Central memory CD8-positive, alpha-beta T cell (primary cell): ENCODE data around the gene SET.
"Not testable (repeated sequence)": the region's sequence is repeated elsewhere in the genome, so short reads cannot be mapped to it uniquely, and the experiment has no call there.

Source experiments
- ATAC-seq: fragments of 150-1000 bp; cut with Tn5 transposase; replicated peaks from 2 replicates; pipeline ENCODE4 v1.10.0; 2022; ENCODE audit warnings: mild to moderate bottlenecking, moderate FRiP score, moderate number of reproducible peaks; ENCODE audit not compliant: poor library complexity, severe bottlenecking; ENCODE audit errors: extremely low read depth
- DNase-seq, 2 donors: peaks; one replicate each; pipeline ENCODE4 v3.0.0; 2021; ENCODE audit warnings: low spot score in 2 of 2
- H3K27ac Mint-ChIP-seq: one replicate; pipeline ENCODE4 v1.8.0; 2022; ENCODE audit warnings: low read depth, mild to moderate bottlenecking, moderate library complexity, mixed read lengths
- H3K27me3 Mint-ChIP-seq: one replicate; pipeline ENCODE4 v1.8.0; 2022; ENCODE audit warnings: mixed read lengths
- H3K36me3 Mint-ChIP-seq: one replicate; pipeline ENCODE4 v1.8.0; 2022; ENCODE audit warnings: mild to moderate bottlenecking, moderate library complexity, mixed read lengths; ENCODE audit not compliant: insufficient read depth
- H3K4me1 Mint-ChIP-seq: one replicate; pipeline ENCODE4 v1.8.0; 2022; ENCODE audit warnings: mixed read lengths
- H3K4me3 Mint-ChIP-seq: one replicate; pipeline ENCODE4 v1.8.0; 2022; ENCODE audit warnings: mild to moderate bottlenecking, moderate library complexity, mixed read lengths
- H3K9me3 Mint-ChIP-seq: one replicate; pipeline ENCODE4 v1.8.0; 2022; ENCODE audit warnings: mixed read lengths

SET gene, protein sequence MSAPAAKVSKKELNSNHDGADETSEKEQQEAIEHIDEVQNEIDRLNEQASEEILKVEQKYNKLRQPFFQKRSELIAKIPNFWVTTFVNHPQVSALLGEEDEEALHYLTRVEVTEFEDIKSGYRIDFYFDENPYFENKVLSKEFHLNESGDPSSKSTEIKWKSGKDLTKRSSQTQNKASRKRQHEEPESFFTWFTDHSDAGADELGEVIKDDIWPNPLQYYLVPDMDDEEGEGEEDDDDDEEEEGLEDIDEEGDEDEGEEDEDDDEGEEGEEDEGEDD

DNA sequence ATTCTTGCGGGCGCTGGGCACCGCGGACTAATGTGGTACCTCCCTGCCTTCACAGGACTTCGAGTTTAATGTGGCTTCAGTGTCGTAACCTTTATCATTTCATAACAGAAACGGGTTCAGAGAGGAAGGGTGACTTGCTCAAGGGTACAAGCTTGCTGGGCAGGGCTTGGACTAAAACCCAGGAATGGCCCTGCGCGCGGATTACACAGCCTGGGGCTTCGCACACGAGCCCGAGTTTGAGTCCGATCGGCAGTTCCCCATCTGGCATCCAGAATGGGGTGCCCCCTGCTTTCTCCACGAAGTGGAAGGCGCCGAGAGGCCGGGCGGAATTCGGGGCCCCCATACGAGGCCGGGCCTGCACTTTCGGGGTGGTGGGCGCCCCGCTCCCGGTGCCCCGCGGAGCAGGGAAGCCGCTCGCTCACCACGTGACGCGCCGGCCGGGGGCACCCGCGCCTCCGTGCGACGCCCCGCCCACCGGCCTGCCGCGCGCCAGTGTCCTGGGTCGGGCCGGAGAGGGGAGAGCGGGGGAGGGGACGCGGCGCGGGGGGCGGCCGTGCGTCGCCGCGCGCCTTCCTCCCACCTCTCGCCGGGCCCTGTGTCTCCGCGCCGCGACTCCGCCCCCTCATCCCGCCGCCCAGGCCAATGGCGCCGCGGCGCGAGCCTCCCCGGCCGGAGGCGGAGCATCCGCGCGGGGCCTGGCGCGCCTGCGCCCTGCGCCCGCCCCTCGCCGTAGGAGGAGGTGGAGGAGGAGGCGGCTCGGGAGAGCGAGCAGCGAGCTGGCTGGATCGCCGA is at the start of gene SET:
Gene SET (plus strand): TSS at position 722 of the 792 bp plus-strand sequence. CDS start 361 bp downstream, outside the sequence.
- peak; percentile 76 to 89 for DNase-seq
- Mint-ChIP-seq H3K27ac (peak within 1 kb of the TSS; percentile 89), H3K4me3 (peak within 1 kb of the TSS; percentile 90), H3K4me1 (peaks cover 58% of the 10 kb centered on the region), H3K27me3 (no peaks in the 10 kb centered on the region), H3K36me3 (peaks cover 40% of the 10 kb centered on the region), H3K9me3 (no peaks in the 10 kb centered on the region)
- peak; percentile 76 for ATAC-seq

DNA sequence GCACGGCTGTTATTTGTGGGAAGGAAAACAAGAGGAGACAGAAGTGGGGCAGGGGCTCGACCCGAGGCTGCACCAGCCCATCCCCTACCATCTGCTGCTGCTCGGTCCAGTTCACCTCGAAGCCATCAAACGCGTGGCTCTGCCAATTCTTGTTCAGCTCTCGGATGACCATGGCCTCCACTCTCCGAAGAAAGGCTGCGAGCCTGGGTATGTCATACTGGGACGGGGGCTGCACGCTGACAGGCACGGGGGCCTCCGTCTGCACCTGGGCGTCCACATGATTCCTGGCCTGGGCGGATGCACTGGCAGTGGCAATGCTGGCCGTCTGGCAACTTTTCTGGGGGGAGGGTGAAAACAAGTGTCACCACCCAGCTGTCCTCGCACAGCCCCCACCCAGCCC is 48.4 kb upstream of the SET start:
- Mint-ChIP-seq H3K27ac (no peak overlapping the region), H3K36me3 (peaks cover 1% of the 10 kb centered on the region), H3K4me3 (no peak overlapping the region), H3K9me3 (no peaks in the 10 kb centered on the region), H3K27me3 (no peaks in the 10 kb centered on the region), H3K4me1 (no peaks in the 10 kb centered on the region)
- DNase-seq (no peak), ATAC-seq (no peak)

DNA sequence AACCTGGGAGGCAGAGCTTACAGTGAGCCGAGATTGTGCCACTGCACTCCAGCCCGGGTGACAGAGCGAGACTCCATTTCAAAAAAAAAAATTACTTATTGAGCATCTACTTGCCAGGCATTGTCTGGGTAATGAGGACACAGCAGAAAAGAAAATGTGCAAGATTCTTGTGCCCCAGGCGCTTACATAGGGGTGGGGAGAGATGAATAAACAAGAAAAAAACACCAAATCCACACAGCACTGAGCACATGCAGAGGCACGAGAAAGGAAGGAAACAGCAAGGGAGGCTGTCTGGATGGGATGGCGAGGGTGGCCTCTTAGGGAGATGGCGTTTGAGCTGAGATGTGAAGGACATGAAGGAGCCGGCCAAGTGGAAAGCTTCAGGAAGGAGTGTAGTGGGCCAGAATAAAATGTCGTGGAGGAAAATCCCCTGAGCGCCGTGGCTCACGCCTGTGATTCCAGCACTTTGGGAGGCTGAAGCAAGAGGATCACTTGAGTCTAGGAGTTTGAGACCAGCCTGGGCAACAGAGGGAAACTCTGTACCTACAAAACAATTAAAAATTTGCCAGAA is 46.3 kb upstream of the SET start:
- Mint-ChIP-seq H3K27ac (no peak overlapping the region), H3K4me3 (no peak overlapping the region)

DNA sequence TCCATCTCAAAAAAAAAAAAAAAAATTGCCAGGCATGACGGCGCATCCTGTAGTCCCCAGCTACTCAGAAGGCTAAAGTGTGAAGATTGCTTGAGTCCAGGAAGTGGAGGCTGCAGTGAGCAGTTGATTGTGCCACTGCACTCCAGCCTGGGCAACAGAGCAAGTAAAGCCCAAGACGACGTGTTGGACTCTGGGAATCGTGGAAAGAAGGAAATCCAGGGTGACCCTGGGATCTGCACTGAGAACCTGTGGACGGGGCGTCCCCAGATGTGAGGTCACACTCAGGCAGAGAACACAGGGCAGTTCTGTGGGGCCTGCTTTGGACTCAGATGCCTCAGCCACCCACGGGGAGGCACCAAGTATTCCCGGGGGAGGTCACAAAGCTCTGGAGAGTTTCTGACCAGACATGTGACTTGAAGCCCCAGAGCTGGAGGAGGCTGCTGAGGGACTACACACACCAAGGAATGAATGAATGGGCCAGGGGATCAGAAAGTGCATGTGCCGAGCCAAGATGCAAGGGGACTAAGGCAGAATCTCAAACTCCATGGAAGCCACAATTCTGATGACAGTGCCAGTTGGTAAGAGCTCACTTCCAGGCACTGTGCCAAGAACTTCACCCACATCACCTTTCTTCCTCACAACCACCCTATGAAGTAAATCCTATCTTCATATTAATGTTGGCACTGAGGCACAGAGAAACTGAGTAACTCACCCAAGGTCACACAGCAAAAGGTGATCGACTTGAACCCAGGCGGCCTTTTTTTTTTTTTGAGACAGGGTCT is 45.3 kb upstream of the SET start:
- DNase-seq (no peak), ATAC-seq (no peak)
- no peaks in the 10 kb centered on the region for H3K27me3 Mint-ChIP-seq
- H3K36me3 Mint-ChIP-seq = peaks cover 1% of the 10 kb centered on the region
- no peak overlapping the region for H3K27ac Mint-ChIP-seq
- no peak overlapping the region for H3K4me3 Mint-ChIP-seq
- no peaks in the 10 kb centered on the region for H3K4me1 Mint-ChIP-seq
- H3K9me3 Mint-ChIP-seq = no peaks in the 10 kb centered on the region

More for the DNA sequence above, 46.3 kb upstream of the SET start:
- H3K27me3 Mint-ChIP-seq = no peaks in the 10 kb centered on the region
- ATAC-seq (no peak), DNase-seq (no peak)
- H3K9me3 Mint-ChIP-seq = no peaks in the 10 kb centered on the region
- H3K4me1 Mint-ChIP-seq = no peaks in the 10 kb centered on the region
- H3K36me3 Mint-ChIP-seq = peaks cover 1% of the 10 kb centered on the region

DNA sequence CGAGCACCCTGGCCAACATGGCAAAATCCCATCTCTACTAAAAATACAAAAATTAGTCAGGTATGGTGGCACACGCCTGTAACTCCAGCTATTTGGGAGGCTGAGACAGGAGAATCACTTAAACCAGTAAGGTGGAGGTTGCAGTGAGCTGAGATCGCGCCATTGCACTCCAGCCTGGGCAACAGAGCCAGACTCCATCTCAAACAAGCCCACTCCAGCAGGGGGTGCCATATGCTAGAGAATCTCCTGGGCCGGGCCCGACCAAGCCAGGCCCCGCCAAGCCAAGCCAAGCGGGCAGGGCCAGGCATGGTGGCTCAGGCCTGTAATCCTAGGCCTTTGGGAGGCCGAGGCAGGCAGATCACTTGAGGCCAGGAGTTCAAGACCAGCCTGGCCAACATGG is 40.8 kb upstream of the SET start:
- H3K9me3 Mint-ChIP-seq, H3K27me3 Mint-ChIP-seq, H3K36me3 Mint-ChIP-seq, H3K4me1 Mint-ChIP-seq, H3K4me3 Mint-ChIP-seq, H3K27ac Mint-ChIP-seq: not testable (repeated sequence)
- ATAC-seq = peak; percentile 78
- peak; percentile 44 to 54 for DNase-seq

DNA sequence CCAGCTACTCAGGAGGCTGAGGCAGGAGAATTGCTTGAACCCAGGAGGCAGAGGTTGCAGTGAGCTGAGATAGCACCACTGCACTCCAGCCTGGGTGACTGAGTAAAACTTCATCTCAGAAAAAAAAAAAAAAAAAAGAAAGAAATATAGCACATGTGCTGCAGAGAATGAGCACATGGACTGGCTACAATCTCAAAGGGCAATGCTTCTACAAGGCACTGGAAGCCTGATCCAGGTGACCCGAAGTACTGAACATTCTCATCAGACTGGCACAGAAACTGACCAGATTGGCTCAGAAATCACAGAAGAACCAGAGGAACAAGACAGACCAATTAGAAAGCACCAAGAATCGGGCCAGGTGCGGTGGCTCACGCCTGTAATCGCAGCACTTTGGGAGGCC is 37.2 kb upstream of the SET start:
- H3K4me1 Mint-ChIP-seq = no peaks in the 10 kb centered on the region
- no peak for ATAC-seq
- no peak for DNase-seq
- H3K27ac Mint-ChIP-seq = no peak overlapping the region
- no peak overlapping the region for H3K4me3 Mint-ChIP-seq
- H3K27me3 Mint-ChIP-seq = no peaks in the 10 kb centered on the region
- H3K9me3 Mint-ChIP-seq = no peaks in the 10 kb centered on the region
- H3K36me3 Mint-ChIP-seq = peaks cover 4% of the 10 kb centered on the region

DNA sequence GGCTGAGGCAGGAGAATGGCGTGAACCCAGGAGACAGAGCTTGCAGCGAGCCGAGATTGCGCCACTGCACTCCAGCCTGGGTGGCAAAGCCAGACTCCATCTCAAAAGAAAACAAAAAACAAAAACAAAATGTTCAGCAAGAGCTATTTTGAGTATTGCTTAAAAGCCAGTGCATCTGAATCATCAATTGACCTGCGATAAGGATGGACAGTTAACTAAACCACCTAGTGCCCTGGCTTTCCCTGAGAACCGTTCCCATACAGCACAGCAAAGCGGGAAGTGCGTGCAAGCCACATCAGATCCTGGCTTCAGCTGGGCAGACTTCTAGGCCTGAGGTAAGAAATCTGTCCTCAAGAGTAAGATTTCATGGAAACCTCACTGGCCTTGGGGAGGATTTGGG is 35.1 kb upstream of the SET start:
- ATAC-seq (no peak), DNase-seq (no peak)
- Mint-ChIP-seq H3K4me1 (no peaks in the 10 kb centered on the region), H3K9me3 (no peaks in the 10 kb centered on the region), H3K4me3 (no peak overlapping the region), H3K27ac (no peak overlapping the region), H3K36me3 (peaks cover 5% of the 10 kb centered on the region), H3K27me3 (no peaks in the 10 kb centered on the region)

DNA sequence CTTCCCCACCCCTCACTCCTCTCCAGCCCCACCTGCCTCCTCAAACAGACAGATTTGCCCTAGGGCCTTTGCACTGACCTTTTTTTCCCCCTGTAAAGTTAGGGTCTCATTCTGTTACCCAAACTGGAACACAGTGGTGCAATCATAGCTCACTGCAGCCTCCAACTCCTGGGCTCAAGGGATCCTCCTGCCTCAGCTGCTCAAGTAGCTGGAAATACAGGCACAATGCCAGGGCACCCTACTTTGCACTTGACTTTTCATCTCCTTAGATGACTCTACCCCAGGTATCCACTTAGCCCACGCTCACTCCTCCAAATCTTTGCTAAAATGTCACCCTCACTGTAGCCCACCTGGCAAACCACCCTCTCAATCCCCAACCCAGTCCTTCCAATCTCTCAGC is 34.5 kb upstream of the SET start:
- no peak for ATAC-seq
- Mint-ChIP-seq H3K4me1 (no peaks in the 10 kb centered on the region), H3K27me3 (no peaks in the 10 kb centered on the region), H3K4me3 (peak overlapping the region; percentile 87), H3K9me3 (no peaks in the 10 kb centered on the region), H3K36me3 (peaks cover 5% of the 10 kb centered on the region), H3K27ac (no peak overlapping the region)
- DNase-seq = no peak

DNA sequence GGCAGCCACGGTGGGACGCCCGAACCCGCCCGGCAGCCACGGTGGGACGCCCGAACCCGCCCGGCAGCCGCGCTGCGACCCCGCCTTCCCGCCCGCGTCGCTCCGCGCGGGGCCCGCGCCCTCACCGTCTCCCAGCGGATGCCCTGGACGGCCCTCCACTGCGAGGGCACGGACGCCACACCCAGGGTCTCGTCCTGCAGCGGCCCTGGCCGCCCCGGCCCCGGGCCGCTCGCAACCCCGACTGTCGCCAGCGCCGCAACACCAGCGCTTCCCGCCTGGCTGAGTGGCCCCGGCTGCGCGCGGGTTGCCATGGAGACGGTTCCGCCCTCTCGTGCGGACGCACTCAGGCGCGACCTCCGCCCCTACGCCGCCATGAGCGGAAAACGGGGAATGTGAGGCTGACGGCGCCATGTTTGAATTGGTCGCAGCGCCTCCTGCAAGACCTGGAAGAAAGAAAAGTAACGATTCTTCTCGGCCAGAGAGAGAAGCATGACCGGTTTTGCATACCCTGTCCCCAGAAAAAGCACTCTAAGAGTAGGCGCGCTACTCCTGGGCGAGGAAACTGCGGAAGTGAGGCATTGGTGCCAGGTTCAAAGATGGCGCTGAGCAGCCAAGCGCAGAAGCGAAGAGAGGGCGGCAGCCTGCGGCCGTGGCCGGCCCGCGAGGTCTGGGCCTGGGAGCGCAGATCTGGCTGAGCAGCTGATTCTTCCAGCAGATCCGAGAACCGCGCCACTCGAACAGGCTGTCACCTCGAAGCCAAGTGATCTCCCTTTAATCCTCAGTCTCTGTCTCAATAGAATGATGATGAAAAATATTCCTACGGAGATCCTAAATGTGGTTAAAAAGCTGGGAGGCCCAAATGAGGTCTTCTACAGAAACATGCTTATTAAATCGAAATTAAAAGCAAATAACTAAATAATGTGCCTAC is 32.3 kb upstream of the SET start, which contains the start of gene DYNC2I2:
Gene DYNC2I2 (minus strand): TSS at position 432 of the 928 bp plus-strand sequence. CDS start 121 bp downstream, at position 311.
- ATAC-seq (peak; percentile 96), DNase-seq (peak; percentile 92)
- H3K27ac Mint-ChIP-seq = peak within 1 kb of the TSS; percentile 96
- H3K4me3 Mint-ChIP-seq = peak within 1 kb of the TSS; percentile 87
- no peaks in the 10 kb centered on the region for H3K9me3 Mint-ChIP-seq
- peaks cover 5% of the 10 kb centered on the region for H3K36me3 Mint-ChIP-seq
- H3K4me1 Mint-ChIP-seq = no peaks in the 10 kb centered on the region
- H3K27me3 Mint-ChIP-seq = no peaks in the 10 kb centered on the region

DNA sequence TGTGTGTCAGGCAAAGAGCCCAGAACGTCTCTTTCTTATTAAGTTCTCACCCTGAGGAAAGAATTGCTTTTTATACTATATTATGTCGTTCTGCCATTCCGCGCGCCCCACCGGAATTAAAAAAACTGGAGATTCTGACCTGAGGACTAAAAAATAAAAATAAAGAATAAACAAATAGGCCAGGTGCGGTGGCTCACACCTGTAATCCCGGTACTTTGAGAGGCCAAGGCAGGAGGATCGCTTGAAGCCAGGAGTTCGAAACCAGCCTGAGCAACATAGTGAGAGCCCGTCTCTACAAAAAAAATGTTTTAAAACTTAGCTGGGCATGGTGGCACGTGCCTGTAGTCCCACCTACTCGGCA is 31.7 kb upstream of the SET start:
- Mint-ChIP-seq H3K4me3 (peak overlapping the region; percentile 87), H3K9me3 (no peaks in the 10 kb centered on the region), H3K36me3 (peaks cover 5% of the 10 kb centered on the region), H3K27ac (peak overlapping the region; percentile 96), H3K4me1 (no peaks in the 10 kb centered on the region), H3K27me3 (no peaks in the 10 kb centered on the region)
- no peak for ATAC-seq
- no peak for DNase-seq

DNA sequence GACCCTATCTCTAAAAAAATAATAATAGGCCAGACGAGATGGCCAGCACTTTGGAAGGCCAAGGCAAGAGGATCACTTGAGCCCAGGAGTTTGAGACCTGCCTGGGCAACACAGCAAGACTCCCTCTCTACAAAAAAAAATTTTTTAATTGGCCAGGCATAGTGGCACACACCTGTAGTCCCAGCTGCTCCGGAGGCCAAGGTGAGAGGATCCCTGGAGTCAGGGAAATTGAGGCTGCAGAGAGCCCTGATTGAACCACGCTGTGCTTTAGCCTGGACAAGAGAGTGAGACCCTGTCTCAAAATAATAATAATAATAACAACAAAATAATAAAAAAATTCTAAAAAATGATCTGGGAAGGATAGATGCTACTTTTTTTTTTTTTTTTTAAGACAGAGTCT is 31.2 kb upstream of the SET start:
- Mint-ChIP-seq H3K4me1 (no peaks in the 10 kb centered on the region), H3K27me3 (no peaks in the 10 kb centered on the region), H3K4me3 (no peak overlapping the region), H3K36me3 (peaks cover 5% of the 10 kb centered on the region), H3K9me3 (no peaks in the 10 kb centered on the region), H3K27ac (no peak overlapping the region)
- no peak for ATAC-seq
- DNase-seq = no peak
